GM12891 (cell line): ENCODE measurements around the gene KRT81.

ENCODE experiments used
- DNase-seq: peaks from one replicate; pipeline ENCODE4 v3.0.0; 2011; ENCODE audit warnings: low spot score; ENCODE audit not compliant: insufficient read length
- FAIRE-seq: peaks from 2 replicates; lab custom pipeline; 2011; peaks lifted over from hg19 to GRCh38; lab: Jason Lieb, UNC
- PAX5 ChIP-seq: IDR thresholded peaks from 2 replicates; pipeline ENCODE4 v1.6.1; 2011; ENCODE audit warnings: low read length, moderate library complexity, mild to moderate bottlenecking; ENCODE audit not compliant: insufficient read depth, severe bottlenecking
- POLR2A ChIP-seq: IDR thresholded peaks from 2 replicates; pipeline ENCODE4 v1.6.1; 2011; ENCODE audit warnings: low read depth, low read length, control low read depth
- POLR2AphosphoS5 ChIP-seq: IDR thresholded peaks from 2 replicates; pipeline ENCODE4 v1.6.1; 2011; ENCODE audit warnings: low read depth, low read length, control low read depth
- POU2F2 ChIP-seq: IDR thresholded peaks from 2 replicates; pipeline ENCODE4 v1.6.1; 2011; ENCODE audit warnings: low read depth, mild to moderate bottlenecking, control low read depth, low read length, moderate library complexity
- SPI1 ChIP-seq: IDR thresholded peaks from 2 replicates; pipeline ENCODE4 v1.6.1; 2011; ENCODE audit warnings: low read depth, low read length, control low read depth
- TAF1 ChIP-seq: IDR thresholded peaks from 2 replicates; pipeline ENCODE4 v1.6.1; 2011; ENCODE audit warnings: low read depth, low read length, control low read depth

KRT81 gene

GRCh38 chr12:52277486-52278245 lies 13.7 kb downstream of the KRT81 start:
- TF ChIP-seq POLR2AphosphoS5 (no peak), POU2F2 (no peak), TAF1 (no peak)
- FAIRE-seq (no peak), DNase-seq (no peak)

DNA sequence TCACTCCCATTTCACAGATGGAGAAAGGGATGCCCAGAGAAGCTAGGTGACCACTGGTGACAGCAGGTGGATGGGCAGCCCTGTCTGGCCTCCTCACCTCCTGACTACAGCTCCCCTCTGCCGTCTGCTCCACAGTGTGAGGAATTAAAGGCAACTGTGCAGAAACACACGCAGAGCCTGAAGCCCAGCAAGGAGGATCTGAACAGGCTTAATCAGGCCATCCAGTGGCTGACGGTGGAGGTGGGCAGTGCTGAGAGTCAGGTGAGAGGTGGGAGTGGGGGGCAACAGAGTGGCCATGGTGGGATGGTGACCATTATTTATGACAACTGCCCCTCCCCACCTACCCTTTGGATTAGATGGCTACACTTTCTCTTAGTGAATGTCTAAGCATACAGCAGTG lies 15.6 kb downstream of the KRT81 start:
- TF ChIP-seq TAF1 (no peak), PAX5 (no peak), POU2F2 (no peak), SPI1 (no peak), POLR2A (no peak), POLR2AphosphoS5 (no peak)
- no peak for FAIRE-seq
- DNase-seq = no peak

- DNase-seq (no peak), FAIRE-seq (no peak)
- TF ChIP-seq PAX5 (no peak), SPI1 (no peak), POLR2AphosphoS5 (no peak), POU2F2 (no peak), TAF1 (no peak), POLR2A (no peak)
Observed at GRCh38 chr12:52274521-52275120, 16.7 kb downstream of the KRT81 start, which contains the start of gene KRT86. KRT86 (plus strand) TSS chr12:52274645; CDS start chr12:52301917, 27,272 bp downstream.

- DNase-seq (no peak), FAIRE-seq (no peak)
- TF ChIP-seq PAX5 (no peak), POLR2A (no peak), POU2F2 (no peak), SPI1 (no peak), POLR2AphosphoS5 (no peak), TAF1 (no peak)
Observed at GRCh38 chr12:52271158-52271557, 20.2 kb downstream of the KRT81 start.

GRCh38 chr12:52270541-52271070 lies 20.7 kb downstream of the KRT81 start:
- no peak for FAIRE-seq
- TF ChIP-seq POU2F2 = no peak
- TF ChIP-seq TAF1 = no peak
- TF ChIP-seq POLR2A = no peak
- no peak for TF ChIP-seq POLR2AphosphoS5
- TF ChIP-seq PAX5 = no peak
- TF ChIP-seq SPI1 = no peak
- DNase-seq = no peak

DNA sequence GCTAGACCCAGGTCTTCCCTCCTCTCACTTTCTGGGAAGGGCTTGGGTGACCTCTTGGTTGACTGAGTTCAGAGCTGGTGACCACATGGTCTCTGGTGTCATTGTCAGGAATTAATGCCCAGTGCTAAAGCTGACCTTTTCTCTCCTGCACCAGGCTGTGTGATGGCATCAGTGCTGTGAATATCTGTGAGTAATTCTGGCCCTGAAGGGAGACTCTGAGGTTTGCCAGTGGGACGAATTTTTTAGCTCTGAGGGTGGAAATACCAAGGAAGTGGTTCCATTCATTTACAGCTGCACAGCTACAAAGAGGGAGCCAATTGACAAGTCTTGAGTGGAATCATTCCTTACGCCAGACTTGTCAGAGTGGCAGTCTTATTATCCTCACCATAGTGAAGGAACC lies 23.1 kb downstream of the KRT81 start:
- DNase-seq (no peak), FAIRE-seq (no peak)
- TF ChIP-seq SPI1 (no peak), POLR2AphosphoS5 (no peak), TAF1 (no peak), PAX5 (no peak), POU2F2 (no peak), POLR2A (no peak)

DNA sequence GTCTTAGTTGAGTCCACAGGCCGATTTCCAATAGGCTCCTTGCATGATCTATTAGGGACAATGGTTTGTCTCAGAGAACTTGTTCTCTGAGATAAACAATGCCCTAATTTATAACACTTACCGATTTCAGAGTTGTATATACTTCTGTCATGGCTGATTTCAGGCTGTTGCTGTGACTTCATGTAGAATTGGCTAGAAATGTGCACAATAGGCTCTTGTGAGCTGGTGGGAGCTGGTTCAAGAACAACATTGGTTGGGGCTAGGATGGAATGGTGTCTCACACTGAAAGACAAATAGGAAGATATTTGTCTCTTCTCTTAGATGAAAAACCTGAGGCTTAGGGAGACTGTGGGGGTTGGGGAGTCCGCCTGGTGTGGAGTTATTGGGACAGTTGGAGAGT lies 23.6 kb downstream of the KRT81 start:
- FAIRE-seq = no peak
- no peak for TF ChIP-seq POLR2AphosphoS5
- TF ChIP-seq POLR2A = no peak
- no peak for TF ChIP-seq POU2F2
- TF ChIP-seq SPI1 = no peak
- TF ChIP-seq PAX5 = no peak
- TF ChIP-seq TAF1 = no peak
- DNase-seq = no peak

DNA sequence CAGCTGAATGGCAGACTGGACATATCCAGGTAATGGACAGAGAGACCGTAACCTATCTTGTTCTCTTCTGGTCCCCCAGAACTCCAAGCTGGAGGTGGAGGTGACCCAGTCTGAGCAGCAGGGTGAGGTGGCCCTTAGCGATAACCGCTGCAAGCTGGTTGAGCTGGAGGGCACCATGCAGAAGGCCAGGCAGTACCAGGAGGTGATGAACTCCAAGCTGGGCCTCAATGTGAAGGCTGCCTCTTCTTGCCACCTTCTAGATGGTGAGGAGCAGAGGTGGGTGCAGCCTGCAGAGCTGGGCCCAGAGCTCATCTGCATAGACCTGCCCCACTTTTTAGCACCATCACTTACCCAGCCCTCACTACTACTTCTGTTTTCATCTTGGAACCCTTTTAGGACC lies 24.1 kb downstream of the KRT81 start:
- no peak for FAIRE-seq
- TF ChIP-seq POLR2A = no peak
- TF ChIP-seq POLR2AphosphoS5 = no peak
- TF ChIP-seq PAX5 = no peak
- no peak for TF ChIP-seq SPI1
- TF ChIP-seq POU2F2 = no peak
- no peak for TF ChIP-seq TAF1
- DNase-seq = no peak

DNA sequence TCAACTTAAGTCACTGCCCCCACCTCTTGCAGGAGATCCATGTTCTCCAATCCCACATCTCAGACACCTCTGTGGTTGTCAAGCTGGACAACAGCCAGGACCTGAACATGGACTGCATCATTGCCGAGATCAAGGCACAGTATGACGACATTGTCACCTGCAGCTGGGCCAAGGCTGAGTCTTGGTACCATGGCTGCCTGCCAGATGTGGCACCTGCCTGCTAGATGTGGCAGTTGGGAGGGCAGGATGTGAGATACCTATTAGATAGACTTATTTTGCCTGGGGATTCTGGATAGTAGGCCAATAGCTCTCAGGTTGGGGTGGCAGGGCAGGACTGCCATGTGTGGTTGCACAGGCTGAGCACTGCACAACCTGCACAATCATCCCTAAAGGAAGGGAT lies 24.8 kb downstream of the KRT81 start:
- FAIRE-seq (no peak), DNase-seq (no peak)
- TF ChIP-seq POU2F2 (no peak), PAX5 (no peak), SPI1 (no peak), POLR2AphosphoS5 (no peak), POLR2A (no peak), TAF1 (no peak)

GRCh38 chr12:52264435-52264825 lies 26.9 kb downstream of the KRT81 start:
- TF ChIP-seq POU2F2 = no peak
- no peak for TF ChIP-seq TAF1
- FAIRE-seq (no peak), DNase-seq (no peak)
